Astrocyte (in vitro differentiated cells and primary cell): Measurements from ENCODE around the gene COQ10B. TPM values are rescaled to one million over a fixed set of nuclear protein-coding genes. Genes with fewer than 3 reads are reported as not detected.

ENCODE experiments used
- DNase-seq: peaks from one replicate; pipeline ENCODE4 v3.0.0-alpha.2; 2010; ENCODE audit warnings: low read depth
- FAIRE-seq: peaks from 2 replicates; lab custom pipeline; 2011; peaks lifted over from hg19 to GRCh38; lab: Jason Lieb, UNC
- H2AFZ ChIP-seq: 2 replicates; pipeline ENCODE4 v1.6.0; 2012; ENCODE audit warnings: low read depth, low read length, inconsistent platforms
- H3K27ac ChIP-seq: 2 replicates; pipeline ENCODE4 v1.5.1; 2011; ENCODE audit warnings: low read depth, low read length, inconsistent platforms
- H3K27me3 ChIP-seq: 2 replicates; pipeline ENCODE4 v1.6.0; 2011; ENCODE audit warnings: low read length, inconsistent platforms; ENCODE audit not compliant: insufficient read depth
- H3K36me3 ChIP-seq: 2 replicates; pipeline ENCODE4 v1.5.1; 2011; ENCODE audit warnings: low read length, inconsistent platforms; ENCODE audit not compliant: insufficient read depth
- H3K4me1 ChIP-seq: 2 replicates; pipeline ENCODE4 v1.5.1; 2011; ENCODE audit warnings: low read length, inconsistent platforms; ENCODE audit not compliant: insufficient read depth
- H3K4me2 ChIP-seq: 2 replicates; pipeline ENCODE4 v1.6.0; 2012; ENCODE audit warnings: low read length, inconsistent platforms
- H3K4me3 ChIP-seq: 2 replicates; pipeline ENCODE4 v1.5.1; 2011; ENCODE audit warnings: low read depth, mild to moderate bottlenecking, low read length, inconsistent platforms; ENCODE audit not compliant: insufficient read depth
- H3K79me2 ChIP-seq: 2 replicates; pipeline ENCODE4 v1.6.0; 2012; ENCODE audit warnings: mild to moderate bottlenecking, low read length, inconsistent platforms; ENCODE audit not compliant: insufficient read depth
- H3K9ac ChIP-seq: 2 replicates; pipeline ENCODE4 v1.6.0; 2012; ENCODE audit warnings: mild to moderate bottlenecking, low read length, inconsistent platforms
- H3K9me3 ChIP-seq: 2 replicates; pipeline ENCODE4 v1.5.1; 2012; ENCODE audit warnings: low read depth, mild to moderate bottlenecking, low read length, inconsistent platforms; ENCODE audit not compliant: insufficient read depth
- H4K20me1 ChIP-seq: 2 replicates; pipeline ENCODE4 v1.6.0; 2012; ENCODE audit warnings: low read length, inconsistent platforms; ENCODE audit not compliant: insufficient read depth
- H3K27ac Mint-ChIP-seq: one replicate; pipeline ENCODE4 v1.8.0; 2021; ENCODE audit warnings: mild to moderate bottlenecking, mixed read lengths; ENCODE audit not compliant: unreplicated experiment
- H3K27me3 Mint-ChIP-seq: one replicate; pipeline ENCODE4 v1.8.0; 2021; ENCODE audit warnings: low read depth, mixed read lengths; ENCODE audit not compliant: unreplicated experiment
- H3K36me3 Mint-ChIP-seq: one replicate; pipeline ENCODE4 v1.8.0; 2021; ENCODE audit warnings: low read depth, mixed read lengths; ENCODE audit not compliant: unreplicated experiment
- H3K4me1 Mint-ChIP-seq: one replicate; pipeline ENCODE4 v1.8.0; 2021; ENCODE audit warnings: low read depth, mixed read lengths; ENCODE audit not compliant: unreplicated experiment
- H3K4me3 Mint-ChIP-seq: one replicate; pipeline ENCODE4 v1.8.0; 2021; ENCODE audit warnings: mild to moderate bottlenecking, moderate library complexity, mixed read lengths; ENCODE audit not compliant: unreplicated experiment
- H3K9me3 Mint-ChIP-seq: one replicate; pipeline ENCODE4 v1.8.0; 2021; ENCODE audit warnings: mild to moderate bottlenecking, mixed read lengths; ENCODE audit not compliant: unreplicated experiment
- CTCF ChIP-seq: IDR thresholded peaks from 2 replicates; pipeline ENCODE4 v1.5.1; 2011; ENCODE audit warnings: low read depth, mild to moderate bottlenecking, inconsistent platforms, low read length, moderate library complexity; ENCODE audit not compliant: insufficient read depth
- EZH2 ChIP-seq: IDR thresholded peaks from 2 replicates; pipeline ENCODE4 v1.6.1; 2012; ENCODE audit warnings: mild to moderate bottlenecking, low read length, inconsistent platforms; ENCODE audit not compliant: insufficient read depth
- total RNA-seq: library from RNA; stranded (reverse); gene quantifications from 2 replicates; pipeline ENCODE4 v1.2.1, GENCODE V29; 2021

Gene COQ10B
- total RNA-seq, 1 donor from 2014 or later = 46.0 TPM

GRCh38 chr2:197514754-197515153, 61.4 kb downstream of the COQ10B start:
- Histone ChIP-seq H3K27ac (no peak overlapping the region), H3K27me3 (no peaks in the 10 kb centered on the region), H3K4me2 (peak overlapping the region; percentile 91), H3K79me2 (peaks cover 41% of the 10 kb centered on the region), H3K4me1 (peaks cover 8% of the 10 kb centered on the region), H4K20me1 (peaks cover 13% of the 10 kb centered on the region), H3K9me3 (no peaks in the 10 kb centered on the region), H3K9ac (peak overlapping the region; percentile 95), H3K4me3 (peak overlapping the region; percentile 79), H2AFZ (peak overlapping the region; percentile 95), H3K36me3 (no peaks in the 10 kb centered on the region)
- Mint-ChIP-seq H3K4me1 (peaks cover 9% of the 10 kb centered on the region), H3K27ac (peak overlapping the region; percentile 12), H3K27me3 (no peaks in the 10 kb centered on the region), H3K4me3 (peak overlapping the region; percentile 98), H3K9me3 (no peaks in the 10 kb centered on the region), H3K36me3 (no peaks in the 10 kb centered on the region)
- FAIRE-seq (no peak), DNase-seq (peak; percentile 3)
- TF ChIP-seq EZH2 (no peak), CTCF (no peak)

- Histone ChIP-seq H3K4me3 (peak overlapping the region; percentile 79), H3K36me3 (no peaks in the 10 kb centered on the region), H3K79me2 (peaks cover 46% of the 10 kb centered on the region), H4K20me1 (peaks cover 19% of the 10 kb centered on the region), H3K27me3 (no peaks in the 10 kb centered on the region), H3K9ac (peak overlapping the region; percentile 95), H3K9me3 (no peaks in the 10 kb centered on the region), H3K4me1 (peaks cover 8% of the 10 kb centered on the region), H3K27ac (peak overlapping the region; percentile 86), H2AFZ (peak overlapping the region; percentile 95), H3K4me2 (peak overlapping the region; percentile 91)
- H3K4me3 Mint-ChIP-seq = peak overlapping the region; percentile 98
- H3K9me3 Mint-ChIP-seq = no peaks in the 10 kb centered on the region
- TF ChIP-seq CTCF (no peak), EZH2 (no peak)
- DNase-seq (no peak), FAIRE-seq (no peak)
- peaks cover 9% of the 10 kb centered on the region for H3K4me1 Mint-ChIP-seq
- H3K36me3 Mint-ChIP-seq = no peaks in the 10 kb centered on the region
- peak overlapping the region; percentile 85 for H3K27ac Mint-ChIP-seq
- no peaks in the 10 kb centered on the region for H3K27me3 Mint-ChIP-seq
These were observed 62.0 kb downstream of the COQ10B start for GRCh38 chr2:197515315-197515738.

DNA sequence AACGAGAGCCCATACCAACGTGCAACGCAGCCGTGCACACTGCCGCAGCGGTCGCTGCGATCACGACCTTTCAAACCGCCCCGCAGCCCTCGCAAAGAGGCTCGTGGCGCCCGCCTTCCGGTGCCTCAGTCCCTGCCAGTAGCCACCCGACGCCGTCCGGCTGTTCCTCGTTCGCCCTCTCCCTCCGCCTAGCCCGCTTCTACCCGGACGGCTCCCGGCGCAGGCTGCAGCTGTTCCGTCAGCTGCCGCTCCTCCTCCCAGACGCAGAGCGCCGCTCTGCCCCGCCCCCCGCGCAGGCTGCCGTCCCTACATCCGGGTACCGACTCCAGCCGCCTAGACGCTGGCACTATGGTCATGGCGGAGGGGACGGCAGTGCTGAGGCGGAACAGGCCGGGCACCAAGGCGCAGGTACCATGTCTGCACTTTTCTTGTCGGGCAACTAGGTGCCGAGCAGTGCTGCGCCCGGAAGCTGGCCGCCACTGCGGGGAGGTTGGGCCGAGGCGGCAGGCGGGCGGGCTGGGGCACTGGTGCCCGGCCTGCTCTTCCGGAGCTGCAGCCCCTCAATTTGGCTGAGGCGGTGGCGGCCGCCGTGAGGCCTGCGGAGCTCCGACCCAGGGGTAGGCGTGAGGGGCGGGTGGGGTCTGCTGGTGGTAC, 62.5 kb downstream of the COQ10B start, which contains the start of gene MOB4:
TSS of gene MOB4 (plus strand) at position 328 of the 654 bp plus-strand sequence. CDS start at position 349, 21 bp downstream.
- Histone ChIP-seq H3K4me2 (peak within 1 kb of the TSS; percentile 91), H2AFZ (peak within 1 kb of the TSS; percentile 95), H3K9ac (peak within 1 kb of the TSS; percentile 95), H3K4me3 (peak within 1 kb of the TSS; percentile 79), H3K4me1 (peaks cover 8% of the 10 kb centered on the region), H3K27ac (peak within 1 kb of the TSS; percentile 86), H3K27me3 (no peaks in the 10 kb centered on the region), H3K36me3 (no peaks in the 10 kb centered on the region), H3K9me3 (no peaks in the 10 kb centered on the region), H4K20me1 (peaks cover 22% of the 10 kb centered on the region), H3K79me2 (peaks cover 52% of the 10 kb centered on the region)
- peaks cover 9% of the 10 kb centered on the region for H3K4me1 Mint-ChIP-seq
- no peaks in the 10 kb centered on the region for H3K9me3 Mint-ChIP-seq
- FAIRE-seq (no peak), DNase-seq (peak; percentile 82)
- H3K4me3 Mint-ChIP-seq = peak within 1 kb of the TSS; percentile 98
- no peaks in the 10 kb centered on the region for H3K27me3 Mint-ChIP-seq
- TF ChIP-seq EZH2 (no peak), CTCF (no peak)
- peak within 1 kb of the TSS; percentile 85 for H3K27ac Mint-ChIP-seq
- H3K36me3 Mint-ChIP-seq = no peaks in the 10 kb centered on the region
